HEK293 (cell line): ENCODE results near the gene PCSK6.

ENCODE experiments used
- CTCF ChIA-PET: fragments of 350-600 bp; formaldehyde crosslinking; extraction: SDS; loops from one replicate; lab custom pipeline; 2021; ENCODE audit warnings: antibody characterized with exemption; lab: Yijun Ruan, JAX
- POLR2A ChIA-PET: fragments of 300-600 bp; formaldehyde crosslinking; extraction: SDS; loops from one replicate; lab custom pipeline; 2020; ENCODE audit warnings: antibody characterized with exemption, inconsistent platforms; lab: Yijun Ruan, JAX
- H3K27ac ChIP-seq: fragments of 200-500 bp; sonication (Bioruptor generic); 2 replicates; pipeline ENCODE4 v1.5.1; 2014; ENCODE audit warnings: low read depth, low read length, control low read depth, inconsistent platforms; ENCODE audit errors: extremely low read depth
- H3K36me3 ChIP-seq, 2 experiments: fragments of 200-500 bp in 1 of 2; sonication (Bioruptor generic) in 1 of 2; 1 replicate in 1 of 2; 2 replicates in 1 of 2; pipeline ENCODE4 v1.5.1; 2014 to 2017; ENCODE audit warnings: inconsistent platforms in 2 of 2, low read length in 2 of 2; ENCODE audit not compliant: control insufficient read depth in 2 of 2, insufficient read depth in 1 of 2
- H3K4me1 ChIP-seq: fragments of 200-500 bp; sonication (Bioruptor generic); 2 replicates; pipeline ENCODE4 v1.5.1; 2014; ENCODE audit warnings: mild to moderate bottlenecking, low read length, inconsistent platforms; ENCODE audit not compliant: control insufficient read depth, insufficient read depth
- H3K4me3 ChIP-seq: 2 replicates; pipeline ENCODE4 v1.5.1; 2011; ENCODE audit warnings: low read depth, mild to moderate bottlenecking, control low read depth, low read length, moderate library complexity
- H3K9me3 ChIP-seq: fragments of 200-500 bp; sonication (Bioruptor generic); 2 replicates; pipeline ENCODE4 v1.5.1; 2014; ENCODE audit warnings: low read depth, low read length, inconsistent platforms; ENCODE audit not compliant: control insufficient read depth, insufficient read depth
- SCRT1 ChIP-seq: fragments of 450-650 bp; formaldehyde crosslinking; IDR thresholded peaks from 2 replicates; pipeline ENCODE4 v1.5.1; 2016; ENCODE audit warnings: missing biosample characterization, missing genetic modification characterization, borderline replicate concordance
- SP2 ChIP-seq: fragments of 450-650 bp; formaldehyde crosslinking; IDR thresholded peaks from 2 replicates; pipeline ENCODE4 v1.5.1; 2016; ENCODE audit warnings: missing biosample characterization, missing genetic modification characterization
- ZFP3 ChIP-seq: fragments of 450-650 bp; formaldehyde crosslinking; IDR thresholded peaks from 2 replicates; pipeline ENCODE4 v1.5.1; 2016; ENCODE audit warnings: low read depth, missing biosample characterization, missing genetic modification characterization
- ZFP37 ChIP-seq: fragments of 450-650 bp; formaldehyde crosslinking; IDR thresholded peaks from 2 replicates; pipeline ENCODE4 v1.5.1; 2016; ENCODE audit warnings: missing biosample characterization, missing genetic modification characterization
- ZFP41 ChIP-seq: fragments of 450-650 bp; formaldehyde crosslinking; IDR thresholded peaks from 2 replicates; pipeline ENCODE4 v1.5.1; 2016; ENCODE audit warnings: missing biosample characterization, missing genetic modification characterization, borderline replicate concordance
- ZNF114 ChIP-seq: fragments of 450-650 bp; formaldehyde crosslinking; IDR thresholded peaks from 2 replicates; pipeline ENCODE4 v1.5.0; 2017; ENCODE audit warnings: missing biosample characterization, missing genetic modification characterization
- ZNF155 ChIP-seq: fragments of 450-650 bp; formaldehyde crosslinking; IDR thresholded peaks from 2 replicates; pipeline ENCODE4 v1.5.1; 2016; ENCODE audit warnings: missing biosample characterization, missing genetic modification characterization
- ZNF2 ChIP-seq: fragments of 450-650 bp; formaldehyde crosslinking; IDR thresholded peaks from 2 replicates; pipeline ENCODE4 v1.5.1; 2016; ENCODE audit warnings: missing biosample characterization, missing genetic modification characterization
- ZNF221 ChIP-seq: fragments of 450-650 bp; formaldehyde crosslinking; IDR thresholded peaks from 2 replicates; pipeline ENCODE4 v1.5.1; 2017; ENCODE audit warnings: missing biosample characterization, missing genetic modification characterization, borderline replicate concordance
- ZNF248 ChIP-seq: fragments of 450-650 bp; formaldehyde crosslinking; IDR thresholded peaks from 2 replicates; pipeline ENCODE4 v1.5.1; 2017; ENCODE audit warnings: missing biosample characterization, missing genetic modification characterization
- ZNF274 ChIP-seq, 2 experiments: fragments of 200-500 bp in 1 of 2; fragments of 450-650 bp in 1 of 2; sonication (Bioruptor generic) in 1 of 2; formaldehyde crosslinking in 1 of 2; IDR thresholded peaks; 2 replicates each; pipeline versions ENCODE4 v1.5.1 to v1.6.1; 2014 to 2016; ENCODE audit warnings: borderline replicate concordance in 1 of 2, inconsistent platforms in 1 of 2, low read length in 1 of 2, missing biosample characterization in 1 of 2, missing genetic modification characterization in 1 of 2
- ZNF366 ChIP-seq: fragments of 450-650 bp; formaldehyde crosslinking; conservative IDR thresholded peaks from 2 replicates; pipeline ENCODE4 v1.5.1; 2016; ENCODE audit warnings: missing biosample characterization, missing genetic modification characterization
- ZNF37A ChIP-seq: fragments of 450-650 bp; IDR thresholded peaks from 2 replicates; pipeline ENCODE4 v1.5.1; 2018; ENCODE audit warnings: missing biosample characterization, missing genetic modification characterization
- ZNF391 ChIP-seq: fragments of 450-650 bp; formaldehyde crosslinking; IDR thresholded peaks from 2 replicates; pipeline ENCODE4 v1.5.1; 2016; ENCODE audit warnings: low read depth, missing biosample characterization, missing genetic modification characterization, borderline replicate concordance
- ZNF394 ChIP-seq: fragments of 450-650 bp; formaldehyde crosslinking; IDR thresholded peaks from 2 replicates; pipeline ENCODE4 v1.5.1; 2016; ENCODE audit warnings: missing biosample characterization, missing genetic modification characterization, mild to moderate bottlenecking, moderate library complexity, borderline replicate concordance
- ZNF404 ChIP-seq: fragments of 450-650 bp; formaldehyde crosslinking; IDR thresholded peaks from 2 replicates; pipeline ENCODE4 v1.5.1; 2017; ENCODE audit warnings: missing biosample characterization, missing genetic modification characterization
- ZNF433 ChIP-seq: fragments of 450-650 bp; formaldehyde crosslinking; IDR thresholded peaks from 2 replicates; pipeline ENCODE4 v1.5.1; 2016; ENCODE audit warnings: missing biosample characterization, missing genetic modification characterization, low read depth
- ZNF560 ChIP-seq: fragments of 450-650 bp; formaldehyde crosslinking; IDR thresholded peaks from 2 replicates; pipeline ENCODE4 v1.5.1; 2017; ENCODE audit warnings: missing biosample characterization, missing genetic modification characterization, borderline replicate concordance
- ZNF629 ChIP-seq: fragments of 450-650 bp; formaldehyde crosslinking; IDR thresholded peaks from 2 replicates; pipeline ENCODE4 v1.5.1; 2017; ENCODE audit warnings: missing biosample characterization, missing genetic modification characterization
- ZNF660 ChIP-seq: fragments of 450-650 bp; IDR thresholded peaks from 2 replicates; pipeline ENCODE4 v1.5.1; 2018; ENCODE audit warnings: missing biosample characterization, mild to moderate bottlenecking, missing genetic modification characterization
- ZNF677 ChIP-seq: fragments of 450-650 bp; IDR thresholded peaks from 2 replicates; pipeline ENCODE4 v1.5.0; 2018; ENCODE audit warnings: missing biosample characterization, mild to moderate bottlenecking, missing genetic modification characterization, moderate library complexity
- ZNF837 ChIP-seq: fragments of 450-650 bp; formaldehyde crosslinking; IDR thresholded peaks from 2 replicates; pipeline ENCODE4 v1.5.1; 2016; ENCODE audit warnings: missing biosample characterization, missing genetic modification characterization
- ZSCAN23 ChIP-seq: fragments of 450-650 bp; formaldehyde crosslinking; IDR thresholded peaks from 2 replicates; pipeline ENCODE4 v1.5.1; 2016; ENCODE audit warnings: missing biosample characterization, missing genetic modification characterization
- TF ChIP-seq, protein P1 (sequence below): fragments of 450-650 bp; formaldehyde crosslinking; IDR thresholded peaks from 2 replicates; pipeline ENCODE4 v1.5.1; 2017; ENCODE audit warnings: missing biosample characterization, missing genetic modification characterization
- TF ChIP-seq, protein P2 (sequence below): IDR thresholded peaks from 2 replicates; pipeline ENCODE4 v1.6.1; 2011; ENCODE audit warnings: mild to moderate bottlenecking, low read depth, low read length, borderline replicate concordance
- TF ChIP-seq, protein P3 (sequence below): fragments of 450-650 bp; IDR thresholded peaks from 2 replicates; pipeline ENCODE4 v1.5.1; 2018; ENCODE audit warnings: missing biosample characterization, missing genetic modification characterization

PCSK6 gene

GRCh38 chr15:101381671-101382212 is 107.8 kb downstream of the PCSK6 start:
- no peaks in the 10 kb centered on the region for H3K9me3 ChIP-seq
- TF ChIP-seq ZNF677 (tag by site-specific recombination) (no peak), ZNF394 (peak; percentile 46; the same call in 1 of the 2 replicates), ZFP41 (no peak), ZNF221 (tag by site-specific recombination) (no peak)
- CTCF ChIA-PET = interaction anchor here (0.6 kb wide), 2 partner anchors 36 to 314 kb away, joined by 3 to 5 read pairs; no protein-coding TSS in a partner anchor
- H3K4me1 ChIP-seq = no peaks in the 10 kb centered on the region
- no peak overlapping the region for H3K4me3 ChIP-seq
- POLR2A ChIA-PET = no interaction called here
- peaks cover 5 to 45% of the 10 kb centered on the region in 2 experiments for H3K36me3 ChIP-seq
- H3K27ac ChIP-seq = no peak overlapping the region

- Histone ChIP-seq H3K4me3 (no peak overlapping the region), H3K36me3 (peaks cover 5 to 35% of the 10 kb centered on the region in 2 experiments), H3K9me3 (no peaks in the 10 kb centered on the region), H3K27ac (no peak overlapping the region), H3K4me1 (no peaks in the 10 kb centered on the region)
- ChIA-PET CTCF (no interaction called here), POLR2A (no interaction called here)
- TF ChIP-seq ZFP3 (tag by site-specific recombination) = no peak
- no peak for TF ChIP-seq ZFP37 (tag by site-specific recombination)
- TF ChIP-seq ZNF366 = no peak
- TF ChIP-seq ZNF391 = no peak
- TF ChIP-seq ZNF433 (tag by site-specific recombination) = no peak
- TF ChIP-seq ZNF394 = no peak
- no peak for TF ChIP-seq ZNF2 (tag by site-specific recombination)
- TF ChIP-seq, protein P1, sequence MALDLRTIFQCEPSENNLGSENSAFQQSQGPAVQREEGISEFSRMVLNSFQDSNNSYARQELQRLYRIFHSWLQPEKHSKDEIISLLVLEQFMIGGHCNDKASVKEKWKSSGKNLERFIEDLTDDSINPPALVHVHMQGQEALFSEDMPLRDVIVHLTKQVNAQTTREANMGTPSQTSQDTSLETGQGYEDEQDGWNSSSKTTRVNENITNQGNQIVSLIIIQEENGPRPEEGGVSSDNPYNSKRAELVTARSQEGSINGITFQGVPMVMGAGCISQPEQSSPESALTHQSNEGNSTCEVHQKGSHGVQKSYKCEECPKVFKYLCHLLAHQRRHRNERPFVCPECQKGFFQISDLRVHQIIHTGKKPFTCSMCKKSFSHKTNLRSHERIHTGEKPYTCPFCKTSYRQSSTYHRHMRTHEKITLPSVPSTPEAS = no peak
- no peak for TF ChIP-seq ZNF155 (tag by site-specific recombination)
- no peak for TF ChIP-seq ZNF404
- no peak for TF ChIP-seq ZNF248
- no peak for TF ChIP-seq ZNF660 (tag by site-specific recombination)
- TF ChIP-seq SCRT1 (tag by site-specific recombination) = no peak
- TF ChIP-seq SP2 (tag by site-specific recombination) = no peak
These were observed 109.4 kb downstream of the PCSK6 start for GRCh38 chr15:101380146-101380545.

- ChIA-PET POLR2A (no interaction called here), CTCF (no interaction called here)
- peaks cover 5 to 35% of the 10 kb centered on the region in 2 experiments for H3K36me3 ChIP-seq
- TF ChIP-seq ZNF37A (tag by site-specific recombination) (no peak), ZNF629 (no peak), ZNF837 (tag by site-specific recombination) (no peak), ZNF114 (tag by site-specific recombination) (no peak), ZNF274 (IDR thresholded peaks at IDR 0.05; ENCODE audit: low read length) (no peak), ZNF274 (tag by site-specific recombination; IDR thresholded peaks at IDR 0.05; ENCODE audit: borderline replicate concordance) (no peak), ZNF560 (tag by site-specific recombination) (no peak), ZSCAN23 (tag by site-specific recombination) (no peak)
- TF ChIP-seq, protein P2, sequence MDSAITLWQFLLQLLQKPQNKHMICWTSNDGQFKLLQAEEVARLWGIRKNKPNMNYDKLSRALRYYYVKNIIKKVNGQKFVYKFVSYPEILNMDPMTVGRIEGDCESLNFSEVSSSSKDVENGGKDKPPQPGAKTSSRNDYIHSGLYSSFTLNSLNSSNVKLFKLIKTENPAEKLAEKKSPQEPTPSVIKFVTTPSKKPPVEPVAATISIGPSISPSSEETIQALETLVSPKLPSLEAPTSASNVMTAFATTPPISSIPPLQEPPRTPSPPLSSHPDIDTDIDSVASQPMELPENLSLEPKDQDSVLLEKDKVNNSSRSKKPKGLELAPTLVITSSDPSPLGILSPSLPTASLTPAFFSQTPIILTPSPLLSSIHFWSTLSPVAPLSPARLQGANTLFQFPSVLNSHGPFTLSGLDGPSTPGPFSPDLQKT = no peak
- TF ChIP-seq, protein P3, sequence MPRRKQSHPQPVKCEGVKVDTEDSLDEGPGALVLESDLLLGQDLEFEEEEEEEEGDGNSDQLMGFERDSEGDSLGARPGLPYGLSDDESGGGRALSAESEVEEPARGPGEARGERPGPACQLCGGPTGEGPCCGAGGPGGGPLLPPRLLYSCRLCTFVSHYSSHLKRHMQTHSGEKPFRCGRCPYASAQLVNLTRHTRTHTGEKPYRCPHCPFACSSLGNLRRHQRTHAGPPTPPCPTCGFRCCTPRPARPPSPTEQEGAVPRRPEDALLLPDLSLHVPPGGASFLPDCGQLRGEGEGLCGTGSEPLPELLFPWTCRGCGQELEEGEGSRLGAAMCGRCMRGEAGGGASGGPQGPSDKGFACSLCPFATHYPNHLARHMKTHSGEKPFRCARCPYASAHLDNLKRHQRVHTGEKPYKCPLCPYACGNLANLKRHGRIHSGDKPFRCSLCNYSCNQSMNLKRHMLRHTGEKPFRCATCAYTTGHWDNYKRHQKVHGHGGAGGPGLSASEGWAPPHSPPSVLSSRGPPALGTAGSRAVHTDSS (tag by site-specific recombination) = no peak
- H3K4me1 ChIP-seq = no peaks in the 10 kb centered on the region
- H3K9me3 ChIP-seq = no peaks in the 10 kb centered on the region
- H3K4me3 ChIP-seq = no peak overlapping the region
- no peak overlapping the region for H3K27ac ChIP-seq
These were observed 109.9 kb downstream of the PCSK6 start for GRCh38 chr15:101379647-101380046.
